Measurements from ENCODE around the gene SBNO2. TPM values are rescaled to one million over a fixed set of nuclear protein-coding genes. Genes with fewer than 3 reads are reported as not detected.
"Not testable (repeated sequence)": the region's sequence is repeated elsewhere in the genome, so short reads cannot be mapped to it uniquely, and the experiment has no call there.

The SBNO2 gene
- total and polyA plus RNA-seq, 7 experiments from 2014 or later, result 1.7 to 137 (median 93.5) TPM

GRCh38 chr19:1206864-1207450, 32.9 kb upstream of the SBNO2 start:
- no peak for ATAC-seq

GRCh38 chr19:1206150-1206863, 32.2 kb upstream of the SBNO2 start:
- H3K9me3 Mint-ChIP-seq, result peaks cover 0 to 3% (median 0%) of the 10 kb centered on the region in 11 donors
- peak overlapping the region; percentile 85 to 94 (median 88) for H3K27ac Mint-ChIP-seq
- Histone ChIP-seq H3K4me1 (ENCODE audit: control insufficient read depth in 2 of 2, insufficient read depth in 2 of 2, low read length in 2 of 2) (peaks cover 27 to 35% of the 10 kb centered on the region in 2 donors), H3K27ac (ENCODE audit: low read depth, low read length) (peak overlapping the region; percentile 74), H3K4me3 (ENCODE audit: low read length) (peak overlapping the region; percentile 81), H3K9me3 (ENCODE audit: control insufficient read depth in 2 of 3, low read length in 3 of 3) (no peaks in the 10 kb centered on the region), H3K27me3 (ENCODE audit: control insufficient read depth in 2 of 2, insufficient read depth in 2 of 2, low read length in 2 of 2) (no peaks in the 10 kb centered on the region), H3K36me3 (ENCODE audit: control insufficient read depth in 2 of 3, insufficient read depth in 3 of 3, low read length in 3 of 3) (peaks cover 0 to 8% (median 0%) of the 10 kb centered on the region in 3 experiments)
- no peaks in the 10 kb centered on the region for H3K27me3 Mint-ChIP-seq
- intact Hi-C loops (cut with micrococcal nuclease), result no loop called here
- peaks cover 15 to 47% (median 30%) of the 10 kb centered on the region in 7 donors for H3K4me1 Mint-ChIP-seq
- H3K36me3 Mint-ChIP-seq, result peaks cover 0 to 11% (median 0%) of the 10 kb centered on the region in 5 donors
- POLR2A ChIA-PET, result interaction anchor here (0.8 to 1.2 kb wide), 6 partner anchors 14 to 93 kb away, joined by 3 to 4 read pairs (median 3); partner anchors contain the start of gene FAM174C
- DNase-seq, result peak in 1 of 9 donors; percentile 10
- H3K4me3 Mint-ChIP-seq, result peak overlapping the region; percentile 92 to 98 (median 94)
- CTCF ChIA-PET, result interaction anchor here (0.8 to 0.9 kb wide), 2 partner anchors 92 to 343 kb away, joined by 3 read pairs; no protein-coding TSS in a partner anchor
- no peak for ATAC-seq

More at GRCh38 chr19:1206864-1207450, 32.9 kb upstream of the SBNO2 start:
- peak in 7 of 9 donors; percentile 19 to 41 (median 29) for DNase-seq
- CTCF ChIA-PET, result interaction anchor here (0.8 to 0.9 kb wide), 2 partner anchors 93 to 343 kb away, joined by 3 read pairs; no protein-coding TSS in a partner anchor
- Histone ChIP-seq H3K36me3 (ENCODE audit: control insufficient read depth in 2 of 3, insufficient read depth in 3 of 3, low read length in 3 of 3) (peaks cover 0 to 8% (median 0%) of the 10 kb centered on the region in 3 experiments), H3K9me3 (ENCODE audit: control insufficient read depth in 2 of 3, low read length in 3 of 3) (no peaks in the 10 kb centered on the region), H3K4me1 (ENCODE audit: control insufficient read depth in 2 of 2, insufficient read depth in 2 of 2, low read length in 2 of 2) (peaks cover 27 to 35% of the 10 kb centered on the region in 2 donors), H3K27me3 (ENCODE audit: control insufficient read depth in 2 of 2, insufficient read depth in 2 of 2, low read length in 2 of 2) (no peaks in the 10 kb centered on the region), H3K27ac (ENCODE audit: low read depth, low read length) (peak overlapping the region; percentile 74), H3K4me3 (ENCODE audit: low read length) (peak overlapping the region; percentile 81)
- intact Hi-C loops (cut with micrococcal nuclease), result no loop called here
- Mint-ChIP-seq H3K27me3 (no peaks in the 10 kb centered on the region), H3K4me3 (peak overlapping the region; percentile 92 to 98 (median 94)), H3K36me3 (peaks cover 0 to 13% (median 0%) of the 10 kb centered on the region in 5 donors), H3K9me3 (peaks cover 0 to 3% (median 0%) of the 10 kb centered on the region in 11 donors), H3K4me1 (peaks cover 21 to 51% (median 34%) of the 10 kb centered on the region in 7 donors), H3K27ac (peak overlapping the region; percentile 85 to 94 (median 88))
- POLR2A ChIA-PET, result interaction anchor here (0.8 to 1.2 kb wide), 5 partner anchors 14 to 94 kb away, joined by 3 to 4 read pairs (median 3); partner anchors contain the start of gene FAM174C

- peaks cover 0 to 9% (median 0%) of the 10 kb centered on the region in 5 donors for H3K36me3 Mint-ChIP-seq
- H3K4me3 Mint-ChIP-seq, result peak within 1 kb of the TSS; percentile 92 to 98 (median 94)
- no peaks in the 10 kb centered on the region for H3K27me3 Mint-ChIP-seq
- peak within 1 kb of the TSS; percentile 74 for H3K27ac ChIP-seq (ENCODE audit: low read depth, low read length)
- DNase-seq, result peak; percentile 98 to 100 (median 99)
- no peaks in the 10 kb centered on the region for H3K9me3 ChIP-seq (ENCODE audit: control insufficient read depth in 2 of 3, low read length in 3 of 3)
- ATAC-seq, result peak; percentile 97
- H3K4me3 ChIP-seq (ENCODE audit: low read length), result peak within 1 kb of the TSS; percentile 81
- H3K9me3 Mint-ChIP-seq, result peaks cover 0 to 3% (median 0%) of the 10 kb centered on the region in 11 donors
- H3K4me1 Mint-ChIP-seq, result peaks cover 15 to 46% (median 29%) of the 10 kb centered on the region in 7 donors
- H3K36me3 ChIP-seq (ENCODE audit: control insufficient read depth in 2 of 3, insufficient read depth in 3 of 3, low read length in 3 of 3), result peaks cover 0 to 8% (median 0%) of the 10 kb centered on the region in 3 experiments
- peak within 1 kb of the TSS; percentile 85 to 94 (median 88) for H3K27ac Mint-ChIP-seq
- CTCF ChIA-PET, result interaction anchor here (0.7 to 1.9 kb wide), 2 partner anchors 93 to 270 kb away, joined by 3 to 6 read pairs; no protein-coding TSS in a partner anchor
- peaks cover 27 to 34% of the 10 kb centered on the region in 2 donors for H3K4me1 ChIP-seq (ENCODE audit: control insufficient read depth in 2 of 2, insufficient read depth in 2 of 2, low read length in 2 of 2)
- intact Hi-C loops (cut with micrococcal nuclease), result loop anchor here (1.0 kb wide), 7 partner anchors 31 to 184 kb away; partner anchors contain the start of genes CIRBP (in 2 of the 2), ABCA7 (in 1 of the 2), ATP5F1D (in 1 of the 2) and GPX4 (in 1 of the 2)
- H3K27me3 ChIP-seq (ENCODE audit: control insufficient read depth in 2 of 2, insufficient read depth in 2 of 2, low read length in 2 of 2), result no peaks in the 10 kb centered on the region
- POLR2A ChIA-PET, result interaction anchor here (0.6 to 1.7 kb wide), 6 partner anchors 13 to 574 kb away, joined by 3 to 4 read pairs (median 3); no protein-coding TSS in a partner anchor
Observed at GRCh38 chr19:1205114-1206099, 31.3 kb upstream of the SBNO2 start, which contains the start of gene STK11. TSS of gene STK11 (plus strand) at chr19:1205778. CDS start at chr19:1206914, 1,136 bp downstream.

GRCh38 chr19:1200614-1201013, 26.5 kb upstream of the SBNO2 start:
- H3K27ac Mint-ChIP-seq, result peak overlapping the region in 1 of 9 donors; percentile 40
- H3K36me3 ChIP-seq (ENCODE audit: control insufficient read depth in 2 of 3, insufficient read depth in 3 of 3, low read length in 3 of 3); H3K27me3 Mint-ChIP-seq; H3K9me3 Mint-ChIP-seq; H3K27ac ChIP-seq (ENCODE audit: low read depth, low read length); intact Hi-C loops (cut with micrococcal nuclease); H3K36me3 Mint-ChIP-seq; DNase-seq; ATAC-seq; H3K27me3 ChIP-seq (ENCODE audit: control insufficient read depth in 2 of 2, insufficient read depth in 2 of 2, low read length in 2 of 2); H3K4me3 ChIP-seq (ENCODE audit: low read length); H3K9me3 ChIP-seq (ENCODE audit: control insufficient read depth in 2 of 3, low read length in 3 of 3): not testable (repeated sequence)
- peaks cover 11 to 21% of the 10 kb centered on the region in 2 donors for H3K4me1 ChIP-seq (ENCODE audit: control insufficient read depth in 2 of 2, insufficient read depth in 2 of 2, low read length in 2 of 2)
- POLR2A ChIA-PET, result interaction anchor here (1.4 to 1.6 kb wide), 2 partner anchors 8 to 104 kb away, joined by 3 to 4 read pairs; no protein-coding TSS in a partner anchor
- peak overlapping the region in 1 of 10 donors; percentile 42 for H3K4me3 Mint-ChIP-seq
- H3K4me1 Mint-ChIP-seq, result peaks cover 9 to 19% (median 16%) of the 10 kb centered on the region in 7 donors
- CTCF ChIA-PET, result interaction anchor here (0.7 to 2.7 kb wide), 3 partner anchors 70 to 87 kb away, joined by 3 to 11 read pairs (median 3); no protein-coding TSS in a partner anchor

DNA sequence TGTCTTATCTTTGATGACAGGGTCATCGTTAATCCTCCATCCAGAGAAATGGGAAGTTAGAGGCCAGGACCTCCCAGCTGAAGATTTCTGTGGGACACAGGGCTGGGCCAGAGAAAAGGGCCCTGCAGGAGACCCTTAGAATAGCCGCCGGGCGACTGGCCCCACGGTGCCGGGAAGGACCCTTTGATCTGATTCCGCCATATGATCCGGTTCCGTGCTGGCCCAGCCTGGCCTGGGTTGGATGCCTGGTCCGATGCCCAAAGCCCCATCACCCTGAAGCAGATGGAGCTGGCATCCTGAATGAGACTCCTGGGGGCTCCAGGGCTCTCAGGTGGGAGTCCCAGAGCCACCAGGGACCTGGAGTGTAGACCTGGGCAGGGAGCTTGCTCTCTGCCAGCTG, 25.5 kb upstream of the SBNO2 start:
- POLR2A ChIA-PET, result interaction anchor here (0.6 to 0.8 kb wide), 3 partner anchors 74 to 95 kb away, joined by 3 read pairs; partner anchors contain the start of gene GPX4
- peak overlapping the region in 1 of 9 donors; percentile 33 for H3K27ac Mint-ChIP-seq

More for the DNA sequence above, 25.5 kb upstream of the SBNO2 start:
- peaks cover 9 to 17% (median 15%) of the 10 kb centered on the region in 7 donors for H3K4me1 Mint-ChIP-seq
- no peaks in the 10 kb centered on the region for H3K36me3 ChIP-seq (ENCODE audit: control insufficient read depth in 2 of 3, insufficient read depth in 3 of 3, low read length in 3 of 3)
- H3K4me1 ChIP-seq (ENCODE audit: control insufficient read depth in 2 of 2, insufficient read depth in 2 of 2, low read length in 2 of 2), result peaks cover 5 to 14% of the 10 kb centered on the region in 2 donors
- no peaks in the 10 kb centered on the region for H3K27me3 ChIP-seq (ENCODE audit: control insufficient read depth in 2 of 2, insufficient read depth in 2 of 2, low read length in 2 of 2)
- no peak overlapping the region for H3K27ac ChIP-seq (ENCODE audit: low read depth, low read length)
- peaks cover 0 to 3% (median 0%) of the 10 kb centered on the region in 11 donors for H3K9me3 Mint-ChIP-seq
- ATAC-seq (no peak), DNase-seq (no peak)
- H3K36me3 Mint-ChIP-seq, result no peaks in the 10 kb centered on the region
- no peak overlapping the region for H3K4me3 Mint-ChIP-seq
- intact Hi-C loops (cut with micrococcal nuclease), result no loop called here
- no peaks in the 10 kb centered on the region for H3K9me3 ChIP-seq (ENCODE audit: control insufficient read depth in 2 of 3, low read length in 3 of 3)
- no peak overlapping the region for H3K4me3 ChIP-seq (ENCODE audit: low read length)
- H3K27me3 Mint-ChIP-seq, result no peaks in the 10 kb centered on the region
- CTCF ChIA-PET, result interaction anchor here (2.7 kb wide), 1 partner anchor 86 kb away, joined by 11 read pairs; no protein-coding TSS in a partner anchor

All from naive thymus-derived CD4-positive, alpha-beta T cell (primary cell).